ENCODE measurements around the gene PRPSAP2. TPM values are rescaled to one million over a fixed set of nuclear protein-coding genes. Genes with fewer than 3 reads are reported as not detected.
A peak's percentile ranks its signal among the peaks of the same experiment; 100 is the strongest.

Gene PRPSAP2
- total and polyA plus RNA-seq, 2 of the 8 experiments (the other 6 are each of a cell fraction or from before 2014, with no cell fraction given) = 28.7 to 50.5 TPM

GRCh38 chr17:18959071-18959844, 101.3 kb downstream of the PRPSAP2 start:
- Histone ChIP-seq H3K9ac (replicated peaks in 1 of 4; ENCODE audit: extremely low read depth in 1 of 4, low read depth in 3 of 4, low read length in 3 of 4) (no peak overlapping the region), H3K4me2 (ENCODE audit: insufficient read depth in 1 of 2, low read depth in 2 of 2, low read length in 2 of 2) (no peak overlapping the region), H3K27ac (ENCODE audit: low read depth, low read length) (no peak overlapping the region), H4K91ac (replicated peaks; ENCODE audit: insufficient read length, low read length) (no peak overlapping the region), H3K4me3 (ENCODE audit: extremely low read depth in 1 of 4, insufficient read depth in 2 of 4, low read depth in 3 of 4, low read length in 4 of 4) (no peak overlapping the region), H3K18ac (ENCODE audit: extremely low read depth, low read length) (no peak overlapping the region), H2AFZ (ENCODE audit: low read length) (no peak overlapping the region), H2BK20ac (ENCODE audit: low read length) (no peak overlapping the region), H3K4ac (replicated peaks; ENCODE audit: insufficient read length, low read depth, low read length) (no peak overlapping the region), H3K23me2 (ENCODE audit: low read depth, low read length) (no peaks in the 10 kb centered on the region), H2BK12ac (ENCODE audit: low read depth, low read length) (peak overlapping the region; percentile 60; the same call in 1 of the 2 replicates), H3K23ac (ENCODE audit: insufficient read length) (no peak overlapping the region), H2BK15ac (ENCODE audit: low read length) (no peak overlapping the region), H3K79me2 (ENCODE audit: control insufficient read depth in 1 of 2, insufficient read depth in 2 of 2, low read length in 2 of 2) (no peaks in the 10 kb centered on the region), H3K79me1 (ENCODE audit: low read depth, low read length) (no peaks in the 10 kb centered on the region), H3K56ac (replicated peaks; ENCODE audit: insufficient read length, low read depth, low read length) (no peak overlapping the region), H4K8ac (ENCODE audit: extremely low read depth, insufficient read depth, low read length) (no peak overlapping the region), H4K20me1 (replicated peaks in 1 of 2; ENCODE audit: control insufficient read depth in 1 of 2, insufficient read depth in 2 of 2, low read length in 2 of 2) (no peaks in the 10 kb centered on the region), H2BK5ac (ENCODE audit: low read depth, low read length) (no peak overlapping the region; the same call in 1 of the 2 replicates), H3K36me3 (ENCODE audit: control insufficient read depth in 2 of 4, insufficient read depth in 4 of 4, low read length in 3 of 4) (no peaks in the 10 kb centered on the region), H3K9me3 (ENCODE audit: insufficient read depth in 2 of 2, low read depth in 1 of 2, low read length in 1 of 2) (no peaks in the 10 kb centered on the region), H2BK120ac (replicated peaks; ENCODE audit: low read depth, low read length) (no peak overlapping the region), H2AK5ac (ENCODE audit: low read depth, low read length) (no peak overlapping the region), H3K14ac (ENCODE audit: insufficient read length) (no peak overlapping the region), H4K5ac (ENCODE audit: insufficient read length, low read depth, low read length) (no peak overlapping the region), H3K27me3 (replicated peaks in 1 of 4; ENCODE audit: control insufficient read depth in 3 of 4, extremely low read depth in 1 of 4, insufficient read depth in 3 of 4, low read length in 3 of 4) (no peaks in the 10 kb centered on the region), H3K4me1 (replicated peaks in 1 of 4; ENCODE audit: control insufficient read depth in 3 of 4, insufficient read depth in 4 of 4, low read length in 3 of 4) (peaks cover 0 to 5% (median 0%) of the 10 kb centered on the region in 4 experiments; a peak in 2 of 7 replicates)
- 84% methylated on average over 20 of the region's 22 CpGs; no CpG with 5 or more reads in 1 of the 2 experiments for WGBS, 2 experiments (ENCODE audit: extremely low coverage in 1 of 2, insufficient coverage in 1 of 2, insufficient read length in 1 of 2, insufficient replicate concordance in 2 of 2, low coverage in 1 of 2, low lambda C conversion rate in 2 of 2, missing lambda C conversion rate in 1 of 2)
- no peak for TF ChIP-seq CTBP2 (IDR thresholded peaks at IDR 0.05; ENCODE audit: borderline replicate concordance, insufficient read depth, insufficient read length, low read length)
- no peak for TF ChIP-seq NRF1 (IDR thresholded peaks at IDR 0.05; ENCODE audit: low read depth, low read length)
- TF ChIP-seq TAF7 (optimal IDR thresholded peaks at IDR 0.05; ENCODE audit: borderline replicate concordance, low read depth, low read length) = no peak
- TF ChIP-seq TEAD4 (IDR thresholded peaks at IDR 0.05; ENCODE audit: low read depth, low read length) = no peak
- TF ChIP-seq CBX8 (IDR thresholded peaks at IDR 0.05; ENCODE audit: borderline replicate concordance, low read depth, low read length) = no peak
- TF ChIP-seq KDM4A (IDR thresholded peaks at IDR 0.05; ENCODE audit: low read depth, low read length, severe bottlenecking) = no peak
- no peak for TF ChIP-seq KDM1A (IDR thresholded peaks at IDR 0.05; ENCODE audit: borderline replicate concordance, low read length)
- no peak for TF ChIP-seq POU5F1 (IDR thresholded peaks at IDR 0.05; ENCODE audit: low read depth, low read length)
- TF ChIP-seq USF2 (IDR thresholded peaks at IDR 0.05; ENCODE audit: low read length) = no peak
- no peak for TF ChIP-seq MAFK (IDR thresholded peaks at IDR 0.05; ENCODE audit: low read depth, low read length)
- ChIA-PET POLR2A (ENCODE audit: partially characterized antibody) (interaction anchor here (0.6 kb wide), 1 partner anchor 42 kb away, joined by 3 read pairs; no protein-coding TSS in a partner anchor), CTCF (ENCODE audit: partially characterized antibody) (interaction anchor here (0.6 to 4.1 kb wide), 13 partner anchors 10 to 333 kb away, joined by 3 to 49 read pairs (median 5); no protein-coding TSS in a partner anchor)
- FAIRE-seq (no peak), DNase-seq (ENCODE audit: low read depth in 1 of 2, low spot score in 2 of 2) (no peak)

Measured in H1 (cell line).